WERI-Rb-1 (cell line): Measurements from ENCODE around the gene ADGRF5.

Experiments used
- DNase-seq: peaks from one replicate; pipeline ENCODE4 v3.0.0-alpha.2; 2020
- H3K27ac ChIP-seq: fragments of 250-450 bp; sonication (Bioruptor Pico); 2 replicates; pipeline ENCODE4 v1.5.1; 2020; ENCODE audit warnings: mild to moderate bottlenecking, moderate library complexity
- H3K27me3 ChIP-seq: fragments of 250-450 bp; sonication (Bioruptor Pico); 2 replicates; pipeline ENCODE4 v1.5.1; 2021; ENCODE audit warnings: mild to moderate bottlenecking, low read depth, moderate library complexity; ENCODE audit not compliant: insufficient read depth, severe bottlenecking
- H3K36me3 ChIP-seq: fragments of 250-450 bp; sonication (Bioruptor Pico); 2 replicates; pipeline ENCODE4 v1.5.1; 2020; ENCODE audit warnings: mild to moderate bottlenecking, moderate library complexity
- H3K4me3 ChIP-seq: 2 replicates; pipeline ENCODE4 v1.5.1; 2011; ENCODE audit warnings: low read depth, mild to moderate bottlenecking, control low read depth, low read length
- H3K9me3 ChIP-seq: fragments of 250-450 bp; sonication (Bioruptor Pico); 2 replicates; pipeline ENCODE4 v1.5.1; 2021; ENCODE audit warnings: mild to moderate bottlenecking, moderate library complexity; ENCODE audit not compliant: severe bottlenecking
- TF ChIP-seq, protein P1 (sequence below): IDR thresholded peaks from 2 replicates; pipeline ENCODE4 v1.5.1; 2011; ENCODE audit warnings: low read depth, mild to moderate bottlenecking, control low read depth, inconsistent platforms, low read length

Gene ADGRF5

DNA sequence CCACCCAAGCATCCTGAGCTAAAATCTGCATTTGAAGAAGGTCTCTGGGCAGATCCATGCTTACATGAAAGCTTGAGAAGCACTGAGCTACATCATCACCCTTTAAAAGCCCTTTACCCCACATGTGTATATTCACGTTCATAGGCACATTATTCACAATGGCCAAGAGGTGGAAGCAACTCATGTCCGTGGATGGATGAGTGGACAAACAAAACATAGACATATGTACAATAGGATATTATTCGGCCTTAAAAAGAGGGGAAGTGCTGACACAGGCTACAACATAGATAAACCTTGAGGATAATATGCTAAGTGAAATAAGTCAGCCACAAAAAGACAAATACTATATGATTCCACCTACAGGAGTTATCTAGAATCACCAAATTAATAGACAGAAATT is 17.6 kb downstream of the ADGRF5 start:
- no peaks in the 10 kb centered on the region for H3K36me3 ChIP-seq
- H3K9me3 ChIP-seq, result no peaks in the 10 kb centered on the region
- DNase-seq, result no peak
- no peak overlapping the region for H3K4me3 ChIP-seq
- no peak overlapping the region for H3K27ac ChIP-seq
- no peaks in the 10 kb centered on the region for H3K27me3 ChIP-seq
- TF ChIP-seq, protein P1, sequence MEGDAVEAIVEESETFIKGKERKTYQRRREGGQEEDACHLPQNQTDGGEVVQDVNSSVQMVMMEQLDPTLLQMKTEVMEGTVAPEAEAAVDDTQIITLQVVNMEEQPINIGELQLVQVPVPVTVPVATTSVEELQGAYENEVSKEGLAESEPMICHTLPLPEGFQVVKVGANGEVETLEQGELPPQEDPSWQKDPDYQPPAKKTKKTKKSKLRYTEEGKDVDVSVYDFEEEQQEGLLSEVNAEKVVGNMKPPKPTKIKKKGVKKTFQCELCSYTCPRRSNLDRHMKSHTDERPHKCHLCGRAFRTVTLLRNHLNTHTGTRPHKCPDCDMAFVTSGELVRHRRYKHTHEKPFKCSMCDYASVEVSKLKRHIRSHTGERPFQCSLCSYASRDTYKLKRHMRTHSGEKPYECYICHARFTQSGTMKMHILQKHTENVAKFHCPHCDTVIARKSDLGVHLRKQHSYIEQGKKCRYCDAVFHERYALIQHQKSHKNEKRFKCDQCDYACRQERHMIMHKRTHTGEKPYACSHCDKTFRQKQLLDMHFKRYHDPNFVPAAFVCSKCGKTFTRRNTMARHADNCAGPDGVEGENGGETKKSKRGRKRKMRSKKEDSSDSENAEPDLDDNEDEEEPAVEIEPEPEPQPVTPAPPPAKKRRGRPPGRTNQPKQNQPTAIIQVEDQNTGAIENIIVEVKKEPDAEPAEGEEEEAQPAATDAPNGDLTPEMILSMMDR, result no peak

DNA sequence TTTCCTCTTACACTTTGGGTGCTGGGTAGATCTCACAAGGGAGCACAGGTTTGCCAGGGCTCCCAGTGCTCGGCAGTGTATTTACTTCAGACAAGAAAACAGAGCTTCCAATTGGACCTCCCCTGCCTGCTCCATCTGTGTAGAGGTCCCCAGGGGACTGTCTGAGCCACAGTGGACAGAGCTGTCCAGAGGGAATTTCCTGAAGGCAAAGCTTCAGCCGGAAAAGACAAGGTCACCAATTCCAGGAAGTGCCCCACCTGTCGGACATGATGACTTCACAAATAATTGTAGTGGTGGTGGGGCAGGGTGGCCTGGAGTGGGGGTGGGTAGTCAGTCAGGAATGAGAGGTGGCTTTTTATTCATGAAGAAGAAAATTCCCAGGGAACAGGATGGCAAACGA is 18.6 kb downstream of the ADGRF5 start:
- H3K27me3 ChIP-seq, result no peaks in the 10 kb centered on the region
- H3K4me3 ChIP-seq, result no peak overlapping the region
- TF ChIP-seq, protein P1, result no peak
- H3K36me3 ChIP-seq, result no peaks in the 10 kb centered on the region
- H3K27ac ChIP-seq, result no peak overlapping the region
- no peaks in the 10 kb centered on the region for H3K9me3 ChIP-seq
- DNase-seq, result no peak

DNA sequence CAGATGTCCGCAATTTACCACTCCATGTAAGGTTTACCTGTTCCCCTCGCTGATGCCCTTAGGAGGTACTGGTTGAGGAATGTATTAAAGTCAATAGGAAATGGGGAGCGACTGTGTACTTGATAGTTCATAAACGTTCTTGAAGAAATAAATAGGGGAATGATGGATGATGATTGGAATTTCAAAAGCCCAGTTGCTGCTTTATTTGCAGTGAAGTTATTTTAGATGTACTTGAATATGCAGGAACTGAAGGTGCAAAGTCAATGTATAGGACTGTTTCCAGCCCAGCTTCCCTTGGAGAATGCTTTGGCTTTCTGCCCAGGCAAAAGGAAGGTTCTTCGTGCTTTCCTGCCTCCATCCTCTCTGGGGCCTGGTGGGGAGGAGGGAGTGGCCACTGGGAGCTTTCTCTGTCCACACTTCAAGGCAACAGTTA is 19.8 kb downstream of the ADGRF5 start:
- Histone ChIP-seq H3K9me3 (no peaks in the 10 kb centered on the region), H3K27me3 (no peaks in the 10 kb centered on the region), H3K4me3 (no peak overlapping the region), H3K36me3 (no peaks in the 10 kb centered on the region), H3K27ac (no peak overlapping the region)
- no peak for DNase-seq
- TF ChIP-seq, protein P1, result no peak

DNA sequence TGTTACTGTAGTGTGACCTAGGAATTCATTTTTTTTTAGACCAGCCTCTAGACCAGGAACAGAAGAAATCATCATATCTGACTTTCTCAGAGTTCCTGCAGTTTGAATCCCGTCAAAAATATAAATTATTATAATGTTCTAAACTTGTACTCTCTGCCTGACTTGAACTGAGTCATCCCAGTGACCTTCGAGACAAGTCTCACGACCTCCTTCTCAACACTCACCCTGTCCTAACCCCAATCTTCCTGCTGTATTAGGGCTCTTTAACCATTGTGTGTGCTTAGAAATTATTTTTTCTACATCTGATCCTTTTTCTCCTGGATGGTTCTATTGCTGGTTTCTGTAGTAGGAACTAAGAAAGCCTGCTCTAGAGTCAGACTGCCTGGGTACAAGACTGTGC is 21.5 kb downstream of the ADGRF5 start:
- Histone ChIP-seq H3K27me3 (no peaks in the 10 kb centered on the region), H3K4me3 (no peak overlapping the region), H3K36me3 (no peaks in the 10 kb centered on the region), H3K9me3 (no peaks in the 10 kb centered on the region), H3K27ac (no peak overlapping the region)
- DNase-seq, result no peak
- TF ChIP-seq, protein P1, result no peak

DNA sequence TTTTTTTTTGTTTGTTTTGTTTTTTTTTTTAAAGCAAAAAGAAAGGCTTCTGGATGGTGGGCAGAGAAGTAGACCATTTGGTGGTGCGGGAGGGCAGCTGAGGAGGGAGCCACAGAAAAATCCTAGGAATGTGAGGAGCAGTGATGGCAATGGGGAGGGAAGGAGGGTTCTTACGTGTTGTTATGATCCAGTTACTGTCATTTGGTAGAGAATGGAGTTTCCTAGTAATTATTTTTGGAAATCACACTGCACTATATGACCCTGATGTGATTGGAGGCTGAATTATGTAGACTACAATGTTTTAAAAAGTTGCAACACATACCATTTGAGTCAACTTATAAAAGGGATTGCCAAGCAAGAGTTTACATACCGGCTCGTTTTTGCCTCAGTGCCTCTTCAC is 22.1 kb downstream of the ADGRF5 start:
- Histone ChIP-seq H3K4me3 (no peak overlapping the region), H3K27ac (no peak overlapping the region), H3K9me3 (no peaks in the 10 kb centered on the region), H3K36me3 (no peaks in the 10 kb centered on the region), H3K27me3 (no peaks in the 10 kb centered on the region)
- DNase-seq, result no peak
- TF ChIP-seq, protein P1, result no peak

DNA sequence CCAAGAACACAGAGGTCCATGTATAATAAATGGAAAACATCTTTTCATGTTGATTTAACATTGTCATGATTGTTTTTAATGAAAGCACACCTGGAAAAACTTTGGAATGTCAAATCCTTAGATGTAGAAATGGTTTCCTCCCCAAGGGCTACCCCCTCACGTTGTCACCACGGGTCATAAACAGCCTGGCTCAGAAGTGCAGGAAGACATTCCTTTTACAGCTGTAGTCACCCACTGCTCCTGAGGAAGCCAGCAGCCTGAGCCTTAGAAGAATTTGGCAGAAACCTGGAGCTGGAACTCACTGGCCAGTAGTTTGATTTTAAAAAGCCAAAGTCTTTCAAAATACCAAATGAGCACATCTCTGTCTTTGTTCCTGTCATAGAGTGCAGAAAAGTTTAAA is 23.7 kb downstream of the ADGRF5 start:
- no peak for DNase-seq
- H3K36me3 ChIP-seq, result no peaks in the 10 kb centered on the region
- TF ChIP-seq, protein P1, result no peak

More for the DNA sequence above, 23.7 kb downstream of the ADGRF5 start:
- no peaks in the 10 kb centered on the region for H3K9me3 ChIP-seq
- no peak overlapping the region for H3K4me3 ChIP-seq
- H3K27me3 ChIP-seq, result no peaks in the 10 kb centered on the region
- H3K27ac ChIP-seq, result no peak overlapping the region
